ENCODE data around the gene C4B.
"Not testable (repeated sequence)": the region's sequence is repeated elsewhere in the genome, so short reads cannot be mapped to it uniquely, and the experiment has no call there.

Gene C4B

DNA sequence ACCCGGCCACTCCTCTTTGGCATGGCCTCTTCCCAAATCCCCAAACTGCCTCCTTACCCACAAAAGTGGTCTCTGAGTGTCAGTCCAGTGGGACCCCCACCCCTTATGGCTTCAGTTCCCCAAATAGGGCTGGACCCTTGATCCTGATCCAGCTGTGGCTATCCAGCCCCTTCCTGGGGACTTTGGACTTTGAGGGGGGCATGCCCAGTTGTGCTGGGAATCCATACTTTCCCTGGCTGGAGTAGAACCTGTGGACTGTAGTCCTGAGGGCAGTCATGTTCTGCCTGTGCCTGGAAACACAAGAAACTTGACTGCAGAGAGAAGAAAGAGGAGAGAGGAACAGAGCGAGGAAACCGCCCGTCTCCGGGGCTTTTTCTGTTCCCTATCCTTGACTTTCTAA lies 22.5 kb downstream of the C4B start:
- DNase-seq (ENCODE audit: low spot score), result not testable (repeated sequence)

DNA sequence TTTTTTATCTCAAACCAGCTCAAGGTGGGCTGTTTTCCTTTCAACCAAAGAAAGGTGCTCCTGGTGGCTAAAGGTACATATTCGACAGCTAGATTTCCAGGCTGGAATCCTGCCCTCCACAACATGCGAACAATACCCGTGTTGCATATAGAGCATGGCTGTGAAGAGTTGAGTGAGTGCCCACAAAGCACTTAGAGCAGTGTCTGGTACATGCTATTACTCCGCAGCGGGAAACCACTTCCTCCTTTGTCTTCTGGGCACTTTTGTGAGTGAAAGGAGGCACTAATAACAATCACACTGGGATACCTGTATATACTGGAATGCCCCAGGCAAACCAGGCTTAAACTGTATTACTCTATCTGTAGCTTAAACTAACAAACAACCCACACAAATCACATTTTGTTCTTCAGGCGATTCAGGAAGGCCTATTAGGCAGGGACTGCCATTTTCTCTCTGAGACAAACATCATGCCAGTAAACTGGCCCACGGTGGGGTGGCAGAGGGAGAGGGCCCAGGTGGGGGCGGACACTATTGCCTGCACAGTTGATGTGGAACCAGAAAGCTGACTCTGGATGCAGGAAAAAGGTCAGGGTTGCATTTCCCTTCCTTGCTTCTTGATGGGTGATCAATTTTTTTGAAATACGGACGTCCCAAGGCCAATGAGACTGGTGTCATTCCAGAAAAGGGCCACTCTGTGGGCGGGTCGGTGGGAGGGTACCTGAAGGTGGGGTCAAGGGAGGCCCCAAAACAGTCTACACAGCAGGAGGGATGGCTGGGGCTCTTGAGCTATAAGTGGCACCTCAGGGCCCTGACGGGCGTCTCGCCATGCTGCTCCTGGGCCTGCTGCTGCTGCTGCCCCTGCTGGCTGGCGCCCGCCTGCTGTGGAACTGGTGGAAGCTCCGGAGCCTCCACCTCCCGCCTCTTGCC lies 23.3 kb downstream of the C4B start, which contains the start of gene CYP21A2:
Gene CYP21A2, plus strand, starts transcription at position 818 of the 927 bp plus-strand sequence. Its CDS starts 8 bp downstream, at position 826.
- DNase-seq (ENCODE audit: low spot score), result not testable (repeated sequence)

DNA sequence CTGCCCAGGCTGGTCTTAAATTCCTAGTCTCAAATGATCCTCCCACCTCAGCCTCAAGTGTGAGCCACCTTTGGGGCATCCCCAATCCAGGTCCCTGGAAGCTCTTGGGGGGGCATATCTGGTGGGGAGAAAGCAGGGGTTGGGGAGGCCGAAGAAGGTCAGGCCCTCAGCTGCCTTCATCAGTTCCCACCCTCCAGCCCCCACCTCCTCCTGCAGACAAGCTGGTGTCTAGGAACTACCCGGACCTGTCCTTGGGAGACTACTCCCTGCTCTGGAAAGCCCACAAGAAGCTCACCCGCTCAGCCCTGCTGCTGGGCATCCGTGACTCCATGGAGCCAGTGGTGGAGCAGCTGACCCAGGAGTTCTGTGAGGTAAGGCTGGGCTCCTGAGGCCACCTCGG lies 24.3 kb downstream of the C4B start:
- not testable (repeated sequence) for DNase-seq (ENCODE audit: low spot score)

DNA sequence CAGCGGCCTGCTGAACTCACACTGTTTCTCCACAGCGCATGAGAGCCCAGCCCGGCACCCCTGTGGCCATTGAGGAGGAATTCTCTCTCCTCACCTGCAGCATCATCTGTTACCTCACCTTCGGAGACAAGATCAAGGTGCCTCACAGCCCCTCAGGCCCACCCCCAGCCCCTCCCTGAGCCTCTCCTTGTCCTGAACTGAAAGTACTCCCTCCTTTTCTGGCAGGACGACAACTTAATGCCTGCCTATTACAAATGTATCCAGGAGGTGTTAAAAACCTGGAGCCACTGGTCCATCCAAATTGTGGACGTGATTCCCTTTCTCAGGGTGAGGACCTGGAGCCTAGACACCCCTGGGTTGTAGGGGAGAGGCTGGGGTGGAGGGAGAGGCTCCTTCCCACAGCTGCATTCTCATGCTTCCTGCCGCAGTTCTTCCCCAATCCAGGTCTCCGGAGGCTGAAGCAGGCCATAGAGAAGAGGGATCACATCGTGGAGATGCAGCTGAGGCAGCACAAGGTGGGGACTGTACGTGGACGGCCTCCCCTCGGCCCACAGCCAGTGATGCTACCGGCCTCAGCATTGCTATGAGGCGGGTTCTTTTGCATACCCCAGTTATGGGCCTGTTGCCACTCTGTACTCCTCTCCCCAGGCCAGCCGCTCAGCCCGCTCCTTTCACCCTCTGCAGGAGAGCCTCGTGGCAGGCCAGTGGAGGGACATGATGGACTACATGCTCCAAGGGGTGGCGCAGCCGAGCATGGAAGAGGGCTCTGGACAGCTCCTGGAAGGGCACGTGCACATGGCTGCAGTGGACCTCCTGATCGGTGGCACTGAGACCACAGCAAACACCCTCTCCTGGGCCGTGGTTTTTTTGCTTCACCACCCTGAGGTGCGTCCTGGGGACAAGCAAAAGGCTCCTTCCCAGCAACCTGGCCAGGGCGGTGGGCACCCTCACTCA lies 25.0 kb downstream of the C4B start:
- DNase-seq (ENCODE audit: low spot score), result not testable (repeated sequence)

DNA sequence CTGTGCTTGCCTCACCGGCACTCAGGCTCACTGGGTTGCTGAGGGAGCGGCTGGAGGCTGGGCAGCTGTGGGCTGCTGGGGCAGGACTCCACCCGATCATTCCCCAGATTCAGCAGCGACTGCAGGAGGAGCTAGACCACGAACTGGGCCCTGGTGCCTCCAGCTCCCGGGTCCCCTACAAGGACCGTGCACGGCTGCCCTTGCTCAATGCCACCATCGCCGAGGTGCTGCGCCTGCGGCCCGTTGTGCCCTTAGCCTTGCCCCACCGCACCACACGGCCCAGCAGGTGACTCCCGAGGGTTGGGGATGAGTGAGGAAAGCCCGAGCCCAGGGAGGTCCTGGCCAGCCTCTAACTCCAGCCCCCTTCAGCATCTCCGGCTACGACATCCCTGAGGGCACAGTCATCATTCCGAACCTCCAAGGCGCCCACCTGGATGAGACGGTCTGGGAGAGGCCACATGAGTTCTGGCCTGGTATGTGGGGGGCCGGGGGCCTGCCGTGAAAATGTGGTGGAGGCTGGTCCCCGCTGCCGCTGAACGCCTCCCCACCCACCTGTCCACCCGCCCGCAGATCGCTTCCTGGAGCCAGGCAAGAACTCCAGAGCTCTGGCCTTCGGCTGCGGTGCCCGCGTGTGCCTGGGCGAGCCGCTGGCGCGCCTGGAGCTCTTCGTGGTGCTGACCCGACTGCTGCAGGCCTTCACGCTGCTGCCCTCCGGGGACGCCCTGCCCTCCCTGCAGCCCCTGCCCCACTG lies 25.9 kb downstream of the C4B start:
- not testable (repeated sequence) for DNase-seq (ENCODE audit: low spot score)

DNA sequence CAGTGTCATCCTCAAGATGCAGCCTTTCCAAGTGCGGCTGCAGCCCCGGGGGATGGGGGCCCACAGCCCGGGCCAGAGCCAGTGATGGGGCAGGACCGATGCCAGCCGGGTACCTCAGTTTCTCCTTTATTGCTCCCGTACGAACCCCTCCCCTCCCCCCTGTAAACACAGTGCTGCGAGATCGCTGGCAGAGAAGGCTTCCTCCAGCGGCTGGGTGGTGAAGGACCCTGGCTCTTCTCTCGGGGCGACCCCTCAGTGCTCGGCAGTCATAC lies 26.4 kb downstream of the C4B start:
- not testable (repeated sequence) for DNase-seq (ENCODE audit: low spot score)

DNA sequence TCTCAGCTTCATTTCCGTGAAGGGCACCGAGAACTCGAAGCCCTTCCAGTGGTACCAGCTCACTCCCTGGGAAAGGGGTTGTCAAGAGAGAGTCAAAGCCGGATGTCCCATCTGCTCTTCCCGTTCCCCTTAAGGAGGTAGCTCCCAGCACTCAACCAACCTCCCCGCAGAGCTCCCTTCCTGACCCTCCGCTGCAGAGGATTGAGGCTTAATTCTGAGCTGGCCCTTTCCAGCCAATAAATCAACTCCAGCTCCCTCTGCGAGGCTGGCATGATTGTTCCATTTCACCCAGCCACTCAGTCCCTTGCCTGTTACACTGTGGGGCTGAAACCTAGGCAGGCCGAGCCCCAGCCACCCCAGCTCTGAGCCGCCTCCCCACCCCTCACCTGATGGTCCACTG lies 26.8 kb downstream of the C4B start:
- not testable (repeated sequence) for DNase-seq (ENCODE audit: low spot score)

DNA sequence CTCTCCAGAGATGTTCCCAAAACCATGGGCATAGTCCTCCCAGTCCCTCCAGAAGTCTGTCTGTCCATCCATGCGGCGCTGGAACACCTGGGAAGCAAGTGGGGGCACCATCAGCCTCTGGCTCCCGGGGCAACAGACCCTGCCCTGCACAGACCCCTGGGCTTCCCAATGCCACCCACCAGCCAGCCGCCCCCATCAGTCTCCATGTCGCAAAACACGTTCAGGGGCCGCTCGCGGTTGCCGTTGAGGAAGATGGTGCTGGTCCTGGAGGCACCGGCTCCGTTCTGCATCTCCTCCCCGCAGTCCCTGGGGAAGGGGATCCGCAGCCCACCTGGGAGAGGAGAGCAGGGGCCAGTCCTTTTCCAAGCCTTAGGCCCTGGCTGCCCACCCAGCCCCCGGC lies 27.7 kb downstream of the C4B start:
- not testable (repeated sequence) for DNase-seq (ENCODE audit: low spot score)

DNA sequence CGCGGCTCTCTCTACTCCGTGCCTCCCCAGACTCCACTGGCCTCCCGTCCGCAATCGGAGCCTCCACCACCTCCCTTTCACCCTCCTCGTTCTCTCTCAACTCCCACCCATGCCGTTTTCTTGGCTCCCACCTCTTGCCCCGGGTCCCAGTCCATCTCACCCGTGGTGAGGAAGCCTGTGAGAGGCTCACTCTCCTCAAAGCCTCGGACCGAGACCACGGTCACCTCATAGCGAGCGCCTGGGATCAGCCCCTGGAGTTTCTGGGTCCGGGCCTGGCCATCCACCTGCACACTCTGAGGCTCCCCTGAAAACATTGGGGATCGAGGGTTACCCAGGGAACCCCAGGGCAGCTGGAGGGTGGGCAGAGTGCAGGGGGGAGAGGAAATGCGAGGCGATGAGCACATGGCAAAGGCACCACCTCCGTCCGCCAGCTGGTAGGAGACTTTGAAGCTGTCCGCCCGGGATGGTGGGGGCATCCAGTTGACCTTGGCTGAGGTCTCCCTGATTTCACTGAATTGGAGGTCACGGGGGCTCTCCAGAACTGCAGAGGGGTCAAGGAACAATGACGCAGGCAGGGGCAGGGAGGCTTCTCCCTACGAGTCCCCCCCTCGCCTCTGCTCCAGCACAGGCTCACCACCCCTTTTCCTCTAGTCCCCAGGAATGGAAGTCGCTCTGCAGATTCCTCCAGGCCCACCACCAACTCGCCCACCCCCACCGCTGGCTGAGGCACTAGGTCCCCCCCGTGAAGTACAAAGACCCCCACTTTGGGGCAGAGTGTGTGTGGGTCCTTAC lies 29.2 kb downstream of the C4B start:
- DNase-seq (ENCODE audit: low spot score), result not testable (repeated sequence)

DNA sequence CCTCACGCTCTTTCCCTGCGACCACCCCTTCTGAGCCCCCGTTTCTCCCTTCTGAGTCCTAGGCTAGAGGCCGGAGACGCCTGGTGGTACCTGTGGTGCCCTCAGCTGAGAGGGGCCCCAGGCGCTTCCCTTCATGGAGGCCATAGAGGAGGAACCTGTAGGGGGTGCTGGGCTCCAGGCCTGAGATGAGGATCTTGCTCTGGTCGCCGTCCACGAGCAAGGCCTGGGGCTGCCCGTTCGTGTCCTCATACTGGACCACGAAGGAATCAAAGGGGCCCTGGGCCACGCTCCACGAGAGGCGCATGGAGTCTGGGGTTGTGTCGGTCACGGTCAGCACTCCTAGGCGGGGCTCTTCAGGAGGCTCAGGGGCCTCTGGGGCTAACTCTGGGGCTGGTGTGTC lies 30.3 kb downstream of the C4B start:
- DNase-seq (ENCODE audit: low spot score), result not testable (repeated sequence)

DNA sequence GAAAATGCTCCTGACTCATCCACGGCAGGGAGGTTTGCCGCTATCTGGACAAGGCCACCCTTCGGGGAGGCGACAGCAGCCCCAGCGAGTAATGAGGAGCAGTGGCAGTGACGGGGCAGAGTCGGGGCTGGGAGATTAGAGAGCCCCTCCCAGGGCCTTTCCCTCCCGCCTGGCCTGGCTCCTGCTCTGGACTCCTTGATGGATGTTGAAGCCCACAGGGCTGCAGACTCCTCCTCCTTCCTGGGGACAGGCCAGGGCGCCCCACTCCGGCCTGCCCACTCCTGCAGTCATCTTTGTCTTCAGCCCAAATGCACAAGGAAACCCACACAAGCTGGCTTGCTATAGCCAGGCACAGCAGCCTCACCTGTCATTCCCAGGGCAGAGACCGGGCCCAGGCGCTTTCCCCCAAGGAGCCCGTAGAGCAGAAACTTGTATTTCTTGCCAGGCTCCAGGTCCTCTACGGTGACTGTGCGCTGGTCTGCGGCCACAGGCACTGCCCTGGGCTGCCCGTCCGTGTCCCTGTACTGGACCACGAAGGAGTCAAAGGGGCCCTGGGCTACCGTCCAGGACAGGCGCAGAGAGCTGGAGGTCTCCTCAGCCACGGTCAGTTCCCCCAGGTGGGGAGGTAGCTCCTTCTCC lies 31.3 kb downstream of the C4B start:
- no peak for DNase-seq (ENCODE audit: low spot score)

DNA sequence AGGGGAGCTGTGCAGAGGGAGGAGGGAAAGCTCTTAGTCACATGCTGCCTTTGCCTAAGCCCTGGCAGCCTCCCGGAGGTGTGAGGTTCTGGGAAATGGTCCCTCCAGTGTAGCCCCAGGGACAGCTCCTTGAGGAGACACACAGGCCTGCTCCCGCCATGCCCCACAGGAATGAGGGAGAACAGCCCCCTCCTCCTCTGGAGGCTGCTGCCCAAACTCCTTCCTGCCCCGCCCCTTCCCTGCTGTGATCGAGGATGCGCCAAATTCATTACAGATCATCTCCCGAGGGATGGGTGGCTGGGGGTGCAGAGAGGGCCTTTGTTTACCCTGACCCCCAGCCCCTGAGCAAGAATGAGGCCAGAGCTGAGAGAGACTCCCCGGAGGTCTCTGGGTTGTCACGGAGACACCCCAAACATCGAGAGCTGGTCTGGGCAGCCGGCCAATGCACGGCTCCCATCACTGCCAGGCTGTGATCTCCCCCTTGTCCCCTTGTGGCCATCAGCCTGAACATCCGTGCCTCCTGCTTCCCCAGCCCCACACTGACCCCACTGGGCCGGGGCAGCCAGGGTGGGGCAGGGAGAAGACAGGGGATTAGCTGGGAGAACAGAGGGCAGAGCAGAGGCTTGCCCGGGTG lies 32.0 kb downstream of the C4B start:
- no peak for DNase-seq (ENCODE audit: low spot score)

DNA sequence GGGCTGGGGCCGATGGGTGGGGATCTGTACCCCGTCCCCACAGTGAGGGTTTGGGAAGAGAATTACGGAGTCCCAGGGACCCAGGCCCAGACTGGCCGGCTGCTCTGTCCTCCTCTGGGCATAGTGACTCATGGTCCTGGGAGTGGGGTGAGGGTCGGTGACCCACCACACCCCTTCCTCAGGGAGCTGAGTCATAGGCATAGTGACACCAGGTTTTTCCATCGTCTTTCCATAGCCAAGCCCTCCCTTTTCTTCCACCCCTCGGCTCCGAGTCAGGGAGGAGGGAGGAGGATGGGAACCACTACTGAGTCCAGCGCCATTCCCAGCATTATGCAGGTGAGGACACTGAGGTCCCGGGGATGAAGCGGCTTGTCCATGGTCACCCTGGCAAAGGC lies 32.5 kb downstream of the C4B start:
- no peak for DNase-seq (ENCODE audit: low spot score)

DNA sequence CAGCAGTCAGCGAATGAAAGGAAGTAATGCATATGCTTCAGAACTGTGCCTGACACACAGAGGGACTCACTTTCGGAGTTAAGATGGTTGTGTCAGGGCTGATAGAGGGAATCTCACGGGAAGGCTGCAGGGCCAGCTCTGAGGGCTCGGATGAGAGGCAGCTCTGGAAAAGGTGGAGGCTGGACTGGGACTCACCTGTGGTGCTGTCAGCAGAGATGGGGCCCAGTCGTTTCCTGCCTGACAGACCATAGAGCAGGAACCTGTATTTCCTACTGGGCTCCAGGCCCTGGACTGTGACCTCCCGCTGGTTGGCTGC lies 32.9 kb downstream of the C4B start:
- DNase-seq (ENCODE audit: low spot score), result no peak

DNA sequence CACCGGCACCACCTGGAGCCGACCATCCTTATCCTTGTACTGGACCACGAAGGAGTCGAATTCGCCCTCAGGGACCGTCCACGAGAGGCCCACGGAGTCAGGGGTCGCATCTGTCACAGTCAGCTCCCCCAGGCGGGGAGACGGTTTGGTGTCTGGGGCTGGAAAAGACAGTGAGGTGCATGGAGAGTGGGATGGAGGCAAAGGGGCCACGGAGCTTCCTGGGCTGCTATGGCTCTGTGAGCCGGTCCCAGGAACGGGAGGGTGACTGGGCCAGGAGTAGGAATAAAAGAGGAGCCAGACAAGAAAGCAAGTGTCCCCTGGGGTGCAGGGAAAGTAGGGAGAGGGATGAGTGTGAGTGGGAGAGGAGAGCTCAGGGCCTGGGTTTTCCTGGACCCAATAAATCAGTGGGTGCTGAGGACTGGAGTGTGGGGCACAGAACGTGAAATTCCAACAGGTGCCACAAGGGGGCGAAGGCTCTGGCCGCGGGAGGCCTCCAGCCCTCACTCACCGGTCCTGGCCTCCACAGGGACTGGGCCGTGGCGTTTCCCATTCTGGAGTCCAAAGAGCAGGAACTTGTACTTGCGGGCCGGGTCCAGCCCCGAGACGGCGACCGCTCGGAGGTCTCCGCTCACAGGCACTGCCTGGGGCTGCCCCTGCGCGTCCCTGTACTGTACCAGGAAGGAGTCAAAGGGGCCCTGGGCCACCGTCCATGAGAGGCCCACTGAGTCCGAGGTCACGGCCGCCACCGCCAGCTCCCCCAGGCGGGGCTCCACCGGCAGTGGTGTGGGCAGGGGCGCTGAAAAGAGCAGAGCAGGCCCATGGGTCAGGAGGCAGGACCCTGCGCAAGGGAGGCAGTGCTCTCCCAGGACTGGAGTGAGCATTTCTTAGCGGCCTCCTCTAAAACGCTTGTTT lies 33.5 kb downstream of the C4B start:
- no peak for DNase-seq (ENCODE audit: low spot score)

DNA sequence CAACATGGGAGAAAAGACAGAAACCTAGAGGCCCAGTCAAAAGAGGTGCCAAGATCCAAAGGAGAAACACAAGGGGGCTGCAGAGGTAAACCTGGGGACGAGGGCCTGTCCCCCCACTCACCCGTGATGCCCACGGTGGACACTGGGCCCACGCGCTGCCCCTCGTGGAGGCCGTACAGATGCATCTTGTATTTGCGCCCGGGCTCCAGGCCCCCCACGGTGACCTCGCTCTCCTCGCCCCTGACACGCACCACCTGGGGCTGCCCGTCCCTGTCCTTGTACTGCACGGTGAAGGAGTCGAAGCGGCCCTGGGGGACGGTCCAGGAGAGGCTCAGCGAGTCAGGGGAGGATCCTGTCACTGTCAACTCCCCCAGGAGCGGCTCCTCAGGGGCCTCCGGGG lies 34.6 kb downstream of the C4B start:
- not testable (repeated sequence) for DNase-seq (ENCODE audit: low spot score)

DNA sequence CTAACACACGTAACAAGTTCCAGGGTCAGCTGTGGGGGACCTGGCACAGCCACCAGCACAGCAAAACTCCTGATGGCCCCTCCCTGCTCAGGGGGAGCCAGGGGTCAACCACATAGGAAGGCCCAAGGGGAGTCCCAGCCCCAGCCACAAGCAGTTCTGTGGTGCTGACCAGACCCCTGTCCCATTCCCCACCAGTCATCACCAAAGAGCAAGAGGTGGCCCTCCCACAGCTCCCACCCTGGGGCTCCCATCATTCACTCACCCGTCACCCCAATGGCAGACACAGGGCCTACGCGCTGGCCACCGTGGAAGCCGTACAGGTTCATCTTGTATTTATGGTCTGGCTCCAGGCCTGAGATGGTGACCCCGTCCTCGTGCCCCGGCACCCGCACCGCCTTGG lies 35.1 kb downstream of the C4B start:
- not testable (repeated sequence) for DNase-seq (ENCODE audit: low spot score)

DNA sequence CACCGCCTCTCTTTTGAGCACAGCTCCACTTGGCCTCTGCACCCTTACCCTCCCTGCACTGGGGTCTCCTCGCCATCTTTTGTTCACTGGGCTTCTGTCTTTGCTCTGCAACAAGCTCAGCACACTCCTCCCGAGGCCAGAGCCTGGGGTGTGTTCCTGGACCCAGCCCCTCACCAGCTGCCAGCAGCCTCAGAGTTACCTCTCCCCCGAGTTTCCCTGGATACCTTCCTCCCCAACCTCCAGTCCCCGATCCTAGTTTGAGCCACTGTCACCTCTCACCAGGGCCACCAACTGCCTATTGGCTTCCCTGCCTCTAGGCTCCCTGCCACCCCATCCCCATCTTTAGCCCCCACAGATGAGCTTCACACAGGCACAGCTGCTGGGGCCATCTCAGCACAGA lies 36.0 kb downstream of the C4B start:
- no peak for DNase-seq (ENCODE audit: low spot score)

DNA sequence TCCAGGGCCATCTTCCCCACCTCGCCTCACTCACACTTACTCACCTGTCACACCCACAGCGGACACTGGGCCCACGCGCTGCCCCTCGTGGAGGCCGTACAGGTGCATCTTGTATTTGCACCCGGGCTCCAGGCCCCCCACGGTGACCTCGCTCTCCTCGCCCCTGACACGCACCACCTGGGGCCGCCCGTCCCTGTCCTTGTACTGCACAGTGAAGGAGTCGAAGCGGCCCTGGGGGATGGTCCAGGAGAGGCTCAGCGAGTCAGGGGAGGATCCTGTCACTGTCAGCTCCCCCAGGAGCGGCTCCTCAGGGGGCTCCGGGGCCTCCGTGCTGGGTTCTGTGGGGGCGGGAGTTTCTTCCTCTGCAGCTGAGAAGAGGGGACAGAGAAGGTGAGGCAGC lies 38.0 kb downstream of the C4B start:
- DNase-seq (ENCODE audit: low spot score), result not testable (repeated sequence)
